ENCODE data around the gene ADAMTS8.

ADAMTS8 gene

GRCh38 chr11:130457623-130458409 lies 29.4 kb upstream of the ADAMTS8 start:
- TF ChIP-seq, protein P1, sequence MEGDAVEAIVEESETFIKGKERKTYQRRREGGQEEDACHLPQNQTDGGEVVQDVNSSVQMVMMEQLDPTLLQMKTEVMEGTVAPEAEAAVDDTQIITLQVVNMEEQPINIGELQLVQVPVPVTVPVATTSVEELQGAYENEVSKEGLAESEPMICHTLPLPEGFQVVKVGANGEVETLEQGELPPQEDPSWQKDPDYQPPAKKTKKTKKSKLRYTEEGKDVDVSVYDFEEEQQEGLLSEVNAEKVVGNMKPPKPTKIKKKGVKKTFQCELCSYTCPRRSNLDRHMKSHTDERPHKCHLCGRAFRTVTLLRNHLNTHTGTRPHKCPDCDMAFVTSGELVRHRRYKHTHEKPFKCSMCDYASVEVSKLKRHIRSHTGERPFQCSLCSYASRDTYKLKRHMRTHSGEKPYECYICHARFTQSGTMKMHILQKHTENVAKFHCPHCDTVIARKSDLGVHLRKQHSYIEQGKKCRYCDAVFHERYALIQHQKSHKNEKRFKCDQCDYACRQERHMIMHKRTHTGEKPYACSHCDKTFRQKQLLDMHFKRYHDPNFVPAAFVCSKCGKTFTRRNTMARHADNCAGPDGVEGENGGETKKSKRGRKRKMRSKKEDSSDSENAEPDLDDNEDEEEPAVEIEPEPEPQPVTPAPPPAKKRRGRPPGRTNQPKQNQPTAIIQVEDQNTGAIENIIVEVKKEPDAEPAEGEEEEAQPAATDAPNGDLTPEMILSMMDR (IDR thresholded peaks at IDR 0.05): no peak
- peaks cover 33% of the 10 kb centered on the region for H3K4me1 Mint-ChIP-seq
- H3K27me3 Mint-ChIP-seq (ENCODE audit: low read depth, poor library complexity): peaks cover 17% of the 10 kb centered on the region
- H3K4me3 Mint-ChIP-seq: no peak overlapping the region
- DNase-seq: no peak
- no peaks in the 10 kb centered on the region for H3K9me3 Mint-ChIP-seq
- H3K27ac Mint-ChIP-seq: no peak overlapping the region
- H3K36me3 Mint-ChIP-seq (ENCODE audit: low read depth): no peaks in the 10 kb centered on the region

DNA sequence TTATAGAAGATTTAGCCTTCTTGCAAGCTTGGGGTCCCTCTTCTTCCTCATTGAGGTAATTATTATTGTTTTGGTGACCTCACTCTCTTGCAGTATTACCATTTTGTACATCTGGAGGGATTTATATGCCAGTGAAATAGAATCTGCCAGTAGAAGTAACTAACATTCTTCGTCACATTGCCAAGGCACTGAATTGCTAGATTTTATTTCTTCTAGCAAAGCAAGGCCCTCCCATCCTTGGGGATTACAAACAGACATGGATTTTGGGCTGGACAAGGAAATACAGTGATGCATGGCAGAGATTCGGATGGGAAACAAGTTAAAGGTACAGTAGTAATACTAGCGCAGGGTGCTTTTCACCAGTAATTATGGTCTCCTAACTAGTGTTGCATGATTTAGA lies 27.9 kb upstream of the ADAMTS8 start:
- peaks cover 20% of the 10 kb centered on the region for H3K27me3 Mint-ChIP-seq (ENCODE audit: low read depth, poor library complexity)
- no peaks in the 10 kb centered on the region for H3K9me3 Mint-ChIP-seq
- H3K4me1 Mint-ChIP-seq: peaks cover 44% of the 10 kb centered on the region
- H3K36me3 Mint-ChIP-seq (ENCODE audit: low read depth): no peaks in the 10 kb centered on the region
- TF ChIP-seq, protein P1 (IDR thresholded peaks at IDR 0.05): no peak
- no peak for DNase-seq
- H3K4me3 Mint-ChIP-seq: no peak overlapping the region
- H3K27ac Mint-ChIP-seq: no peak overlapping the region

DNA sequence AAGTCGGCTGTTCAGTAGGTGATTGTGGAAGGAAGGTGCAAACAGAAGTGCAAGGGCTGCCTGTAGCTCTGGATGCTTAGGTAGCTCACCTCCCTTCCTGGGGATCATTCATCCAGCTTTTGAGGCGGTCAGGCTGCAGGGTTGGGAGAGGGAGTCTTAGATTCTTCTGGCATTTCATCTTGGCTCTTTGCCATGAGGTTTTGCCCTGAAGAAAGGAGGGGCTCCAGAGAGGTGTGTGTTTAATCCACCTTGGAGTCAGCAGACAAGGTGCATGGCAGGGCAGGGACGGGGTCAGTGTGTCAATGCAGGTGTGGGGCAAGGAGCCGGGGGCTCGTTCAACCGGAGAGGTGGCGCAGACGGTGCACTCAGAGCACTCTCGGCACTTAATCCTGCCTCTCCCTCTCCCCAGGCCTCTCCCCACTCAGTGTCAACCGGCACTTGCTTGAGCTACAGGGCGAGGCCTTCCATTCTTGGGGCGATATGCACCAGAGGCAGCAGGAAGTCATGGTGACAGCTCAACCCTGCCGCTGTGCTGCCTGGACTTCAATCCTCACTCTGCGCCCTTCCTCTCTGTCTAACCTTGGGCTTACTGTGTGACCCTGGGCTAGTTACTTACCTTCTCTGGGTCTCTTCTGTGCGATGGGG lies 27.2 kb upstream of the ADAMTS8 start:
- H3K4me1 Mint-ChIP-seq: peaks cover 51% of the 10 kb centered on the region
- no peak for DNase-seq
- H3K4me3 Mint-ChIP-seq: no peak overlapping the region
- H3K27ac Mint-ChIP-seq: no peak overlapping the region
- H3K27me3 Mint-ChIP-seq (ENCODE audit: low read depth, poor library complexity): peaks cover 26% of the 10 kb centered on the region
- no peaks in the 10 kb centered on the region for H3K36me3 Mint-ChIP-seq (ENCODE audit: low read depth)
- H3K9me3 Mint-ChIP-seq: no peaks in the 10 kb centered on the region
- TF ChIP-seq, protein P1 (IDR thresholded peaks at IDR 0.05): no peak

GRCh38 chr11:130454491-130455252 lies 26.3 kb upstream of the ADAMTS8 start:
- no peak overlapping the region for H3K4me3 Mint-ChIP-seq
- no peaks in the 10 kb centered on the region for H3K36me3 Mint-ChIP-seq (ENCODE audit: low read depth)
- H3K4me1 Mint-ChIP-seq: peaks cover 61% of the 10 kb centered on the region
- TF ChIP-seq, protein P1 (IDR thresholded peaks at IDR 0.05): no peak
- no peaks in the 10 kb centered on the region for H3K9me3 Mint-ChIP-seq
- H3K27ac Mint-ChIP-seq: no peak overlapping the region
- H3K27me3 Mint-ChIP-seq (ENCODE audit: low read depth, poor library complexity): peaks cover 30% of the 10 kb centered on the region
- DNase-seq: no peak

DNA sequence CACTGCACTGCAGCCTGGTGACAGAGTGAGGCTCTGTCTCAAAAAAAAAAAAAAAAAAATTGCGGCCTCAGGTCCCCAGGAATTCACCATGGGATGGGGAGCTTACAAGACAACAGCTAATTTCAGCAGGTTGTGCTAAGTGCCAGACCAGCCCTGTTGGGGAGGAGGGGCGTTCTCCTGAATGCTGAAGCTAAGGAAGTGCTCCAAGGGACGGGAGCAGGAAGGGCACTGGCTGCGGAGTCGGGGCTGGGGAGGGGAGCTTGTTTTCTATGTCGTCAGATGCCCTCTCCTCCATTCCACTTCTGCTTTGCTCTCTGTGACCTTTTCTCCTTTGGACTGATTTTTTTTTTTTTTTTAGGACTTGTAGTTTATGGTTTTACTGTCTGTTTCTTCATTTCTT lies 24.5 kb upstream of the ADAMTS8 start:
- H3K27me3 Mint-ChIP-seq (ENCODE audit: low read depth, poor library complexity): peaks cover 42% of the 10 kb centered on the region
- no peak overlapping the region for H3K4me3 Mint-ChIP-seq
- H3K27ac Mint-ChIP-seq: no peak overlapping the region
- no peak for DNase-seq
- no peaks in the 10 kb centered on the region for H3K9me3 Mint-ChIP-seq
- TF ChIP-seq, protein P1 (IDR thresholded peaks at IDR 0.05): no peak
- H3K36me3 Mint-ChIP-seq (ENCODE audit: low read depth): no peaks in the 10 kb centered on the region
- peaks cover 70% of the 10 kb centered on the region for H3K4me1 Mint-ChIP-seq

Measured in nephron progenitor cell (in vitro differentiated cells).